H1 (cell line): ENCODE results near the gene FAS. TPM values are rescaled to one million over a fixed set of nuclear protein-coding genes. Genes with fewer than 3 reads are reported as not detected.

Experiments used
- EP300 ChIP-seq, 2 experiments: IDR thresholded peaks; 1 replicate in 1 of 2; 2 replicates in 1 of 2; pipeline ENCODE4 v1.6.1; 2011 to 2012; ENCODE audit warnings: low read depth in 2 of 2, low read length in 2 of 2, mild to moderate bottlenecking in 2 of 2, borderline replicate concordance in 1 of 2, inconsistent platforms in 1 of 2, moderate library complexity in 1 of 2
- polyA plus RNA-seq, 7 experiments: library from polyadenylated mRNA; depleted of rRNA in 3 of 7; stranded (reverse) in 5 of 7; unstranded in 2 of 7; fragments of >200 nt in 5 of 7; fragments of 200-250 nt in 2 of 7; gene quantifications; 1 replicate in 5 of 7; 2 replicates in 1 of 7; 4 replicates in 1 of 7; pipeline versions ENCODE4 v1.2.1 to v1.2.3, GENCODE V29; 2011 to 2013; ENCODE audit warnings: missing spikeins in 2 of 7, mixed read lengths in 2 of 7
- total RNA-seq: library from RNA; stranded (reverse); fragmentation: NEBNext Ultra II Directional; extraction: Animal tissue kit (Norgen Biotek cat#: 25700); gene quantifications from 2 replicates; pipeline ENCODE4 v1.2.1, GENCODE V29; 2021
- TF ChIP-seq, protein P1 (sequence below): IDR thresholded peaks from 2 replicates; pipeline ENCODE4 v1.6.1; 2012; ENCODE audit warnings: low read length, inconsistent platforms

FAS gene
- total and polyA plus RNA-seq, 2 of the 8 experiments (the other 6 are each of a cell fraction or from before 2014, with no cell fraction given), result 4.0 to 6.7 TPM

DNA sequence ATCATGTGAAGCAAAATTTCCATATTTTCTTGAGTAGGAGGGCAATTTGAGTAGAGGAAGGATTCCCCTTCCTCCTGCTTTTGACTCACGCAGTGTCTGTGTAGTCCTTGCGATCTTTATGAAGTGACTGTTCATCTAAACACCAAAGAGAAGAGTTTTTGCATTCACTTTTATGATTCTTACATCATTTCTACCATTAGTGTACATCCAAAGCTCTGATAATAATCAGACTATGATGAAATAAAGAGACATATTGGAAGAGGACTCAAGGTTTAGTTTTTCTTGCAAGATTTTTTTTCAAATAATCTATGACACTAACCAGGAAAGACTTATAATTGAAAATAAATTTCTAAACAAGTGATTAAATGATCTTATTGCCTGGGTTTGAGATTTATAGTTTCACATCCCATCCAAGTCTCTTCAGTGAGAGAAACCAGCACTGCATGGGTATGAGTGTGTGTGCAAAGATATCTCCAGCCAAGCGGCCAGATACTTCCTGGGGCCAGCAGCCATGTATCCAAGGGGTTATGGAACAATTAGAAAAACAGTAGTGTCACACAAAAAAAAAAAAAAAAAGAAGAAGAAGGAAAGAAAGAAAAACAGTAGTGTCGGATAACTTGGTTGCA lies 36.0 kb upstream of the FAS start (continued):
- TF ChIP-seq, protein P1, sequence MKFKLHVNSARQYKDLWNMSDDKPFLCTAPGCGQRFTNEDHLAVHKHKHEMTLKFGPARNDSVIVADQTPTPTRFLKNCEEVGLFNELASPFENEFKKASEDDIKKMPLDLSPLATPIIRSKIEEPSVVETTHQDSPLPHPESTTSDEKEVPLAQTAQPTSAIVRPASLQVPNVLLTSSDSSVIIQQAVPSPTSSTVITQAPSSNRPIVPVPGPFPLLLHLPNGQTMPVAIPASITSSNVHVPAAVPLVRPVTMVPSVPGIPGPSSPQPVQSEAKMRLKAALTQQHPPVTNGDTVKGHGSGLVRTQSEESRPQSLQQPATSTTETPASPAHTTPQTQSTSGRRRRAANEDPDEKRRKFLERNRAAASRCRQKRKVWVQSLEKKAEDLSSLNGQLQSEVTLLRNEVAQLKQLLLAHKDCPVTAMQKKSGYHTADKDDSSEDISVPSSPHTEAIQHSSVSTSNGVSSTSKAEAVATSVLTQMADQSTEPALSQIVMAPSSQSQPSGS, result no peak
- TF ChIP-seq EP300 (IDR thresholded peaks at IDR 0.05; ENCODE audit: borderline replicate concordance in 1 of 2, low read depth in 2 of 2, low read length in 2 of 2), result no peak
